ENCODE results near the gene LSM12. TPM values are rescaled to one million over a fixed set of nuclear protein-coding genes. Genes with fewer than 3 reads are reported as not detected.

Gene LSM12
- total and polyA plus RNA-seq, 10 donors: 18.9 to 43.1 (median 27.9) TPM

GRCh38 chr17:44045486-44045885, 21.0 kb downstream of the LSM12 start:
- Histone ChIP-seq H3K27ac (no peak overlapping the region), H3K27me3 (replicated peaks in 1 of 7) (no peaks in the 10 kb centered on the region), H3K4me3 (no peak overlapping the region), H3K36me3 (peaks cover 0 to 57% (median 22%) of the 10 kb centered on the region in 6 donors), H3K4me1 (peaks cover 0 to 45% (median 25%) of the 10 kb centered on the region in 6 donors), H3K9me3 (no peaks in the 10 kb centered on the region)
- no peak for DNase-seq
- TF ChIP-seq POLR2AphosphoS5 (IDR thresholded peaks at IDR 0.05) (no peak), CTCF (IDR thresholded peaks at IDR 0.05 in 8 of 11, conservative IDR thresholded peaks at IDR 0.05 in 3 of 11) (no peak), POLR2A (IDR thresholded peaks at IDR 0.05) (no peak)
- 89 to 97% (median 96%) methylated on average over 4 of the region's 4 CpGs for WGBS, 5 donors
- intact Hi-C loops (cut with DNase I; ENCODE audit: low total_unique reads): no loop called here

- intact Hi-C loops (cut with DNase I; ENCODE audit: low total_unique reads): no loop called here
- TF ChIP-seq POLR2A (IDR thresholded peaks at IDR 0.05) (no peak), POLR2AphosphoS5 (IDR thresholded peaks at IDR 0.05) (no peak), CTCF (IDR thresholded peaks at IDR 0.05 in 8 of 11, conservative IDR thresholded peaks at IDR 0.05 in 3 of 11) (no peak)
- no peak for DNase-seq
- H3K4me3 ChIP-seq: no peak overlapping the region
- WGBS, 5 donors: 29 to 80% (median 62%) methylated on average over 1 of the region's 1 CpG
- no peaks in the 10 kb centered on the region for H3K27me3 ChIP-seq (replicated peaks in 1 of 7)
- no peaks in the 10 kb centered on the region for H3K9me3 ChIP-seq
- H3K27ac ChIP-seq: peak overlapping the region in 2 of 8 donors; percentile 15 to 19
- peaks cover 0 to 46% (median 30%) of the 10 kb centered on the region in 6 donors for H3K4me1 ChIP-seq
- H3K36me3 ChIP-seq: peaks cover 0 to 56% (median 13%) of the 10 kb centered on the region in 6 donors
Observed at GRCh38 chr17:44044071-44044470, 22.4 kb downstream of the LSM12 start.

GRCh38 chr17:44043272-44043696, 23.2 kb downstream of the LSM12 start:
- intact Hi-C loops (cut with DNase I; ENCODE audit: low total_unique reads): no loop called here
- WGBS, 5 donors: 44 to 71% (median 54%) methylated on average over 4 of the region's 4 CpGs

More at GRCh38 chr17:44043272-44043696, 23.2 kb downstream of the LSM12 start:
- Histone ChIP-seq H3K36me3 (peaks cover 0 to 56% (median 14%) of the 10 kb centered on the region in 6 donors), H3K9me3 (no peaks in the 10 kb centered on the region), H3K4me1 (peaks cover 0 to 46% (median 30%) of the 10 kb centered on the region in 6 donors), H3K27ac (peak overlapping the region in 3 of 8 donors; percentile 15 to 38 (median 19)), H3K4me3 (no peak overlapping the region), H3K27me3 (replicated peaks in 1 of 7) (no peaks in the 10 kb centered on the region)
- TF ChIP-seq CTCF (IDR thresholded peaks at IDR 0.05 in 8 of 11, conservative IDR thresholded peaks at IDR 0.05 in 3 of 11) (no peak), POLR2AphosphoS5 (IDR thresholded peaks at IDR 0.05) (no peak), POLR2A (IDR thresholded peaks at IDR 0.05) (no peak)
- no peak for DNase-seq

All from spleen (tissue), 11 donors.